Measurements from ENCODE around the gene PLVAP.

The PLVAP gene

GRCh38 chr19:17406046-17406886, 29.1 kb upstream of the PLVAP start:
- no peak overlapping the region for H3K27ac ChIP-seq
- no peak for TF ChIP-seq CTCF (conservative IDR thresholded peaks at IDR 0.05)

- TF ChIP-seq CTCF (conservative IDR thresholded peaks at IDR 0.05) = no peak
- H3K27ac ChIP-seq = no peak within 1 kb of the TSS
Measured at GRCh38 chr19:17405250-17406045, 28.3 kb upstream of the PLVAP start, which contains the start of gene BST2. TSS of gene BST2 (minus strand) at chr19:17405630. CDS start at chr19:17405575, 55 bp downstream.

GRCh38 chr19:17404621-17405249, 27.6 kb upstream of the PLVAP start:
- no peak for TF ChIP-seq CTCF (conservative IDR thresholded peaks at IDR 0.05)
- H3K27ac ChIP-seq = no peak overlapping the region

GRCh38 chr19:17404015-17404414, 26.9 kb upstream of the PLVAP start:
- TF ChIP-seq CTCF (conservative IDR thresholded peaks at IDR 0.05) = no peak
- no peak overlapping the region for H3K27ac ChIP-seq

- no peak for TF ChIP-seq CTCF (conservative IDR thresholded peaks at IDR 0.05)
- no peak overlapping the region for H3K27ac ChIP-seq
Measured at GRCh38 chr19:17402982-17403855, 26.1 kb upstream of the PLVAP start.

GRCh38 chr19:17401628-17402027, 24.5 kb upstream of the PLVAP start:
- TF ChIP-seq CTCF (conservative IDR thresholded peaks at IDR 0.05) = no peak

More at GRCh38 chr19:17401628-17402027, 24.5 kb upstream of the PLVAP start:
- H3K27ac ChIP-seq = no peak overlapping the region
